K562 (cell line): ENCODE results near the gene PCDHGC4. TPM values are rescaled to one million over a fixed set of nuclear protein-coding genes. Genes with fewer than 3 reads are reported as not detected.

Experiments used
- ATAC-seq: fragments of 200-7000 bp; cut with Tn5 transposase; 3 replicates; pipeline ENCODE4 v1.9.1; 2020; ENCODE audit warnings: moderate library complexity
- BruUV-seq: library from RNA; stranded (reverse); fragments of 400-500 nt; replicated peaks from 2 replicates; lab custom pipeline; 2021; lab: Mats Ljungman, UMichigan
- CTCF ChIA-PET: fragments of 300-600 bp; formaldehyde crosslinking; extraction: SDS; loops from one replicate; lab custom pipeline; 2021; ENCODE audit warnings: low intra/inter-chr PET ratio; lab: Yijun Ruan, JAX
- POLR2A ChIA-PET: fragments of 300-600, 350-650 bp; sonication (Branson Sonifier 250); formaldehyde crosslinking; extraction: SDS; loops from one replicate; lab custom pipeline; 2021; ENCODE audit warnings: antibody characterized with exemption, inconsistent platforms; lab: Yijun Ruan, JAX
- DNase-seq, 4 experiments: peaks; one replicate each; pipeline versions ENCODE4 v3.0.0 to v3.0.0-alpha.2; 2011 to 2018; ENCODE audit warnings: low spot score in 3 of 4, mixed read lengths in 3 of 4; ENCODE audit errors: extremely low read depth in 1 of 4
- FAIRE-seq: peaks from 2 replicates; lab custom pipeline; 2011; peaks lifted over from hg19 to GRCh38; lab: Jason Lieb, UNC
- H2AFZ ChIP-seq: 2 replicates; pipeline ENCODE4 v1.6.0; 2011; ENCODE audit warnings: low read depth, low read length, control low read depth, inconsistent platforms
- H3K27ac ChIP-seq: fragments of 200-600 bp; 3 replicates; pipeline ENCODE4 v1.8.0; 2011; ENCODE audit warnings: low read depth, mild to moderate bottlenecking, control low read depth, inconsistent platforms, low read length, moderate library complexity, mixed read lengths; ENCODE audit errors: extremely low read depth
- H3K27me3 ChIP-seq, 2 experiments: fragments of 300-600 bp in 1 of 2; 2 replicates in 1 of 2; 3 replicates in 1 of 2; pipeline versions ENCODE4 v1.6.0 to v1.8.0; 2011; ENCODE audit warnings: inconsistent platforms in 2 of 2, low read length in 2 of 2, mild to moderate bottlenecking in 1 of 2, mixed read lengths in 1 of 2, moderate library complexity in 1 of 2; ENCODE audit not compliant: control insufficient read depth in 2 of 2, insufficient read depth in 2 of 2
- H3K36me3 ChIP-seq: fragments of 300-600 bp; 3 replicates; pipeline ENCODE4 v1.8.0; 2011; ENCODE audit warnings: mild to moderate bottlenecking, low read length, inconsistent platforms; ENCODE audit not compliant: control insufficient read depth, insufficient read depth
- H3K4me1 ChIP-seq, 2 experiments: fragments of 200-600 bp in 1 of 2; replicated peaks in 1 of 2; 2 replicates in 1 of 2; 3 replicates in 1 of 2; pipeline versions ENCODE4 v1.5.1 to v1.8.0; 2011; ENCODE audit warnings: inconsistent platforms in 2 of 2, low read length in 2 of 2, mild to moderate bottlenecking in 1 of 2, mixed read lengths in 1 of 2, moderate library complexity in 1 of 2; ENCODE audit not compliant: control insufficient read depth in 2 of 2, insufficient read depth in 2 of 2
- H3K4me2 ChIP-seq: 2 replicates; pipeline ENCODE4 v1.6.1; 2011; ENCODE audit warnings: low read length, control low read depth, inconsistent platforms, mixed read lengths; ENCODE audit not compliant: insufficient read depth
- H3K4me3 ChIP-seq: fragments of 200-600 bp; sonication (generic), shearing (Covaris generic); 2 replicates; pipeline ENCODE4 v1.5.1; 2016; ENCODE audit warnings: control low read depth, inconsistent platforms
- H3K79me2 ChIP-seq: fragments of 200-600 bp; 3 replicates; pipeline ENCODE4 v1.8.0; 2011; ENCODE audit warnings: low read length, inconsistent platforms; ENCODE audit not compliant: control insufficient read depth, insufficient read depth
- H3K9ac ChIP-seq, 2 experiments: 2 replicates each; pipeline versions ENCODE4 v1.6.0 to v1.6.1; 2011; ENCODE audit warnings: low read depth in 2 of 2, low read length in 2 of 2, control low read depth in 1 of 2, inconsistent platforms in 1 of 2, mild to moderate bottlenecking in 1 of 2, mixed read lengths in 1 of 2; ENCODE audit not compliant: insufficient read depth in 1 of 2
- H3K9me1 ChIP-seq: one replicate; pipeline ENCODE4 v1.6.0; 2011; ENCODE audit warnings: inconsistent platforms, mild to moderate bottlenecking, low read length, moderate library complexity; ENCODE audit not compliant: control insufficient read depth, insufficient read depth
- H3K9me3 ChIP-seq: replicated peaks from 2 replicates; pipeline ENCODE4 v1.5.1; 2011; ENCODE audit warnings: low read depth, low read length, inconsistent platforms; ENCODE audit not compliant: control insufficient read depth, insufficient read depth
- H4K20me1 ChIP-seq: replicated peaks from 2 replicates; pipeline ENCODE4 v1.6.1; 2011; ENCODE audit warnings: low read length, inconsistent platforms, mixed read lengths; ENCODE audit not compliant: control insufficient read depth, insufficient read depth
- ERF ChIP-seq: fragments of 450-650 bp; formaldehyde crosslinking; IDR thresholded peaks from 2 replicates; pipeline ENCODE4 v1.4.0; 2020; ENCODE audit warnings: mild to moderate bottlenecking, mixed read lengths
- ETV1 ChIP-seq: fragments of 450-650 bp; conservative IDR thresholded peaks from 2 replicates; pipeline ENCODE4 v1.6.1; 2016; ENCODE audit warnings: missing genetic modification characterization, control low read depth, low read depth, missing compliant biosample characterization
- FOXM1 ChIP-seq, 2 experiments: fragments of 450-650 bp in 1 of 2; sonication (generic) in 1 of 2; formaldehyde crosslinking in 1 of 2; IDR thresholded peaks; 2 replicates each; pipeline versions ENCODE4 v1.6.1 to v1.9.0; 2017 to 2022; ENCODE audit warnings: low read depth in 2 of 2, mild to moderate bottlenecking in 2 of 2, missing genetic modification reagents in 1 of 2, moderate library complexity in 1 of 2
- JUNB ChIP-seq: fragments of 450-650 bp; formaldehyde crosslinking; conservative IDR thresholded peaks from 2 replicates; pipeline ENCODE4 v1.4.0; 2020; ENCODE audit warnings: mild to moderate bottlenecking
- MCM2 ChIP-seq: fragments of 450-650 bp; IDR thresholded peaks from 2 replicates; pipeline ENCODE4 v1.6.1; 2017; ENCODE audit warnings: low read depth, mild to moderate bottlenecking
- RFX1 ChIP-seq: fragments of 450-650 bp; IDR thresholded peaks from 2 replicates; pipeline ENCODE4 v1.6.1; 2016; ENCODE audit warnings: mild to moderate bottlenecking, moderate library complexity
- SRF ChIP-seq, 2 experiments: fragments of 250-450, 450-650 bp in 1 of 2; sonication (Bioruptor Pico) in 1 of 2; sonication (generic) in 1 of 2; formaldehyde crosslinking; IDR thresholded peaks; 2 replicates each; pipeline versions ENCODE4 v1.5.0 to v1.5.1; 2020 to 2022; ENCODE audit warnings: mild to moderate bottlenecking in 1 of 2, missing genetic modification reagents in 1 of 2
- ZNF165 ChIP-seq: fragments of 250-450 bp; sonication (Bioruptor Pico); IDR thresholded peaks from 2 replicates; pipeline ENCODE4 v1.4.0; 2020; ENCODE audit warnings: borderline replicate concordance
- ZNF324 ChIP-seq: fragments of 250-450 bp; sonication (Bioruptor Pico); IDR thresholded peaks from 2 replicates; pipeline ENCODE4 v1.4.0; 2020; ENCODE audit warnings: mild to moderate bottlenecking
- ZNF561 ChIP-seq: fragments of 450-650 bp; formaldehyde crosslinking; conservative IDR thresholded peaks from 2 replicates; pipeline ENCODE4 v1.4.0; 2020; ENCODE audit warnings: mild to moderate bottlenecking, moderate library complexity
- ZNF57 ChIP-seq: fragments of 450-650 bp; formaldehyde crosslinking; IDR thresholded peaks from 2 replicates; pipeline ENCODE4 v1.4.0; 2020; ENCODE audit warnings: mild to moderate bottlenecking, moderate library complexity
- WGBS: fragments of 100-300 bp; shearing (Covaris generic); methylation state at CpG from one replicate; pipeline ENCODE4 v1.1.6; 2016; ENCODE audit warnings: low coverage, mixed read lengths; ENCODE audit not compliant: insufficient coverage; ENCODE audit errors: missing lambda C conversion rate; 5-methylcytosine and 5-hydroxymethylcytosine counted together
- in situ Hi-C: fragments of 300-500 bp; cut with MboI; formaldehyde crosslinking; loops from 4 replicates; pipeline ENCODE4 v1.15.0; 2018; ENCODE audit warnings: inconsistent platforms, mixed read lengths
- intact Hi-C: fragments of 100-400 bp; cut with micrococcal nuclease; formaldehyde crosslinking; loops from 2 replicates; pipeline ENCODE4 v1.14.2; 2022
- polyA plus RNA-seq, 8 experiments: library from polyadenylated mRNA; depleted of rRNA in 4 of 8; stranded (reverse) in 5 of 8; unstranded in 3 of 8; fragments of >200 nt; fragmentation: Nextera tagmentation in 2 of 8; fragmentation: Illumina TruSeq in 1 of 8; extraction: Ambion mirVana in 2 of 8; extraction: Trizol in 1 of 8; gene quantifications; 2 replicates each; pipeline versions ENCODE4 v1.2.1 to v1.2.3, GENCODE V29; 2011 to 2014; ENCODE audit warnings: inconsistent platforms in 1 of 8, missing spikeins in 1 of 8
- total RNA-seq, 7 experiments: library from RNA; depleted of rRNA in 6 of 7; stranded (reverse); fragments of >200 nt in 6 of 7; fragmentation: Illumina TruSeq in 2 of 7; extraction: Trizol in 2 of 7; gene quantifications; 2 replicates each; pipeline versions ENCODE4 v1.2.1 to v1.2.3, GENCODE V29; 2011 to 2021; ENCODE audit warnings: low replicate concordance in 1 of 7

The PCDHGC4 gene
- total and polyA plus RNA-seq, 9 of the 15 experiments (the other 6 are each of a cell fraction or from before 2014, with no cell fraction given): 0.05 TPM; not detected in 8

DNA sequence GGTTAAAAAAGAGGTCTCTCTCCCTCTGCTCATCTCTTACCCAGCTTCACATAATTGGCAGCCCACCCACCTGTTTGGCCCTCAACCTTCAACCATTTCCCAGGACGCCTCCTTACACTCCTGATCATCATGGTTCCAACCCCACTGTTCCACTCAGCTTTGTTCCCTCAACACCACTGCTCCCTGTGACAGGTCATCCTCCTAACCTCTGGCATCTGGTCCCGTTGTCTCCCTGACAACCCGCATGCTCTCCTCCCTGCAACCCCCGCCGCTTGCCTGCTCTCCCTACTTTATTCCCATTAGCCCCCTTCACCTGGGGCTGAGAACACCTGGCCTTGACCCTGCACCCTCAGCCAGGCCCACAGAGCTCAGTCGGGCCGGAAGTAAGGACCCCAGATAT is 16.9 kb downstream of the PCDHGC4 start:
- whole genome bisulfite sequencing: 1% methylated on average over 7 of the region's 7 CpGs
- POLR2A ChIA-PET: interaction anchor here (0.5 kb wide), 1 partner anchor 9 kb away, joined by 3 read pairs; no protein-coding TSS in a partner anchor
- H4K20me1 ChIP-seq: no peaks in the 10 kb centered on the region
- no peak overlapping the region for H2AFZ ChIP-seq
- CTCF ChIA-PET: no interaction called here
- intact Hi-C loops: no loop called here
- BruUV-seq: no TSS peak
- H3K27ac ChIP-seq: no peak overlapping the region
- no peaks in the 10 kb centered on the region for H3K36me3 ChIP-seq
- H3K9me3 ChIP-seq: no peaks in the 10 kb centered on the region
- H3K9ac ChIP-seq: no peak overlapping the region
- ATAC-seq (no peak), FAIRE-seq (no peak), DNase-seq (no peak)
- TF ChIP-seq JUNB (CRISPR knock-in tag) (no peak), RFX1 (0 out of 2 replicates have a peak, but pooled peaks have one; percentile 9)
- H3K4me3 ChIP-seq: no peak overlapping the region
- H3K4me1 ChIP-seq: no peaks in the 10 kb centered on the region
- no peak overlapping the region for H3K4me2 ChIP-seq
- peaks cover 11 to 30% of the 10 kb centered on the region in 2 experiments for H3K27me3 ChIP-seq
- H3K9me1 ChIP-seq: no peaks in the 10 kb centered on the region
- in situ Hi-C loops: no loop called here
- no peaks in the 10 kb centered on the region for H3K79me2 ChIP-seq

DNA sequence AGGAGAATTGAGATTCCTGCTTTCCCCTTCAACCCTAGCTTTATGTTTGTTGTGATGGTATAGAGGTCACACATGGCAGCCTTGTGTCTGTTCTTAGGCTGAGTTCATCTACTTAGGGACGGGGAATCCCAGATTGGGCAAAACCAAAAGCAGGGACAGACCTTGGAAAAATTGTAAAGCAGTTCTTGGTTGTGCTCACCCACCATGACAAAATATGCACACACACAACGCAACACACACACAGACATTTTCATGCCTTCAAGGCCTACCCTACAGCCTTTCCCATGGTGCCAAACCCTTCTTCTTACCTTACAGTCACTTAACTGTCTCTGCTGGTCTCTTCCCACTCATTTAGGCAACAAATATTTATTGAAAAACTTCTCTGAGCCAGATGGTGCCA is 18.9 kb downstream of the PCDHGC4 start:
- in situ Hi-C loops (no loop called here), intact Hi-C loops (no loop called here)
- Histone ChIP-seq H3K27ac (no peak overlapping the region), H3K9me3 (no peaks in the 10 kb centered on the region), H3K36me3 (no peaks in the 10 kb centered on the region), H3K9me1 (no peaks in the 10 kb centered on the region), H3K4me3 (no peak overlapping the region), H3K79me2 (no peaks in the 10 kb centered on the region), H3K4me1 (no peaks in the 10 kb centered on the region), H4K20me1 (no peaks in the 10 kb centered on the region), H3K9ac (no peak overlapping the region), H3K27me3 (peaks cover 11 to 27% of the 10 kb centered on the region in 2 experiments; a peak in 4 of 5 replicates), H3K4me2 (no peak overlapping the region), H2AFZ (no peak overlapping the region)
- WGBS: 7% methylated on average over 2 of the region's 2 CpGs
- DNase-seq (no peak), FAIRE-seq (no peak), ATAC-seq (no peak)
- ChIA-PET POLR2A (no interaction called here), CTCF (no interaction called here)
- no peak for TF ChIP-seq ZNF57 (CRISPR knock-in tag)
- TF ChIP-seq ZNF324 (CRISPR knock-in tag): no peak
- TF ChIP-seq FOXM1 (IDR thresholded peaks at IDR 0.05; ENCODE audit: low read depth): no peak
- TF ChIP-seq FOXM1 (CRISPR knock-in tag; IDR thresholded peaks at IDR 0.05; ENCODE audit: low read depth): no peak
- TF ChIP-seq SRF (CRISPR knock-in tag; IDR thresholded peaks at IDR 0.05): no peak
- TF ChIP-seq ETV1 (tag): no peak
- no peak for TF ChIP-seq ZNF561 (CRISPR knock-in tag)
- no peak for TF ChIP-seq MCM2
- TF ChIP-seq ERF: no peak
- TF ChIP-seq ZNF165 (CRISPR knock-in tag): no peak
- no TSS peak for BruUV-seq
